Femur (tissue), 1 donor: ENCODE results near the gene GNPTG.

Experiments
- DNase-seq: peaks from one replicate; pipeline ENCODE4 v3.0.0-alpha.2; 2017

GNPTG gene

DNA sequence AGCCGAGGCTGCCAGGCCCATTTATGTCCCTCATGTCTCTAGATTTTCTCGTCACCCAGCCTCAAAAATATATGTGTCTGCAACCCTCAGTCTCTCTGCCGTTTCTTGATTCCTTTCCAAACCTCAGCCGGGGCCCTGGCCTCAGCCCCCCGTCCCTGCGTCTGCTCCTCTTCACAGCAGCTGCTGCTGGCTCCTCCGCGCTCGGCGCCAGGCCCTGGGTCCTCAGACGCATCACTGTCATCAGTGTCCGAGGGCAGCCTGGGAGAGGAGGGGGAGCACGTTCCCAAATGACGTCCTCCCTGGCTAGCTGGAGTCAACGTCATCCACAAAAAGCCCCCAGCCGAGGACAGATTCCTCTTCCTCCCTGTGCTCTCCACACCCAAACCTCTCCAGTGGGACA is 2.4 kb upstream of the GNPTG start:
- no peak for DNase-seq

DNA sequence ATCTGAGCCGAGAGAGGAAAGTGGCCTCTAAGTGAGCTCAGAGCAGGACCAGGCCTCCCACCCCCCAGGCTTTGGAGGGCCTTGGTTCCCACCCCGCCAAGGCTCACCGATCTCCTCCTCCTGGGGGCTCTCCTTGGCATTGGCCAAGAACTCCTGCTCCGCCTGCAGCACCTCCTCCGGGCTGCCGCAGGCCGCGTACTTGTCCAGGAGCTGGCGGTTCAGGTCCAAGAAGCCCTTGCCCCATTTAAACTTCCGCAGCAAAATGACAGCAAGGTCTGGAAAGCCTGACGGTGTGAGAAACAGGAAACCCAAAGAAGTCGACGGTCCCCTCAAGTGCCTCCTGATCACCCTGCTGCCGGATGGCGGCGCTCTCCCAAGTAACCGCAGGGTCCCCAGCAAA is 1.8 kb upstream of the GNPTG start:
- no peak for DNase-seq

DNA sequence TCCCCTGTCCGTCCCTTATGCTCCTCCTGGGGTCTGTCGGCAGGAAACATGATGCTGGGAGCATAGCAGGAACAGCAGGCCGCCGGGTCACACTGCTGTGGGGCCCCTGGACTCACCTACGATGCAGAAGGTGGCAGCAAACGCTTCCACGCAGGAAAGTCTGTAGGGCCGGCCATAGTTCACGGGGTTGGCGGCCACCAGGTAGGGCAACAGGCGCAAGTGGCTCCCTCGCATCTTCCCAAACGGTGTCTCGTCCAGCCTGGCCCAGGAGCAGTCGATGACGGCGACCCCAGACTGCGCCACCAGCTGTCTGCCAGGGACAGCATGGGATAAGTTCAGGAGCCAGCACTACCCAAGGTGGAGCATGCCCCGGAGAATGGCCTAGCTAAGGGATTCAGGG is 1.0 kb upstream of the GNPTG start:
- no peak for DNase-seq

DNA sequence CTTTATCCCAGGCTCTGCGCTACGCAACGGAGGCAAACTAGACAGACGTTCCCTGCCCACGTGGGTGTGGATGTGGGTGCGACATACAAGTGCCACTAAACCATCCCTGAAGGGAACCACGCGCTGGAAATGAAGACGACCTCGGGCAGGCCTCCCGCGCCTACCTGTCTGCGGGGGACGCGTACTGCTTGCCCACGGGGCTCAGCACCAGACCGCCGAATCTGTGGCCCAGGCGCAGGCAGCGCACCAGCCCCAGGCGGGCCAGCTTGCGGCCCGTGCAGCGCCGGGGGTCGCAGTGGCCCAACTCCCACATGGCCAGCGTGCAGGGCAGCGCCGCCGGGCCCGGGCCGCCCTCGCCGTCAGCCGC is 533 bp upstream of the GNPTG start:
- DNase-seq = no peak

DNA sequence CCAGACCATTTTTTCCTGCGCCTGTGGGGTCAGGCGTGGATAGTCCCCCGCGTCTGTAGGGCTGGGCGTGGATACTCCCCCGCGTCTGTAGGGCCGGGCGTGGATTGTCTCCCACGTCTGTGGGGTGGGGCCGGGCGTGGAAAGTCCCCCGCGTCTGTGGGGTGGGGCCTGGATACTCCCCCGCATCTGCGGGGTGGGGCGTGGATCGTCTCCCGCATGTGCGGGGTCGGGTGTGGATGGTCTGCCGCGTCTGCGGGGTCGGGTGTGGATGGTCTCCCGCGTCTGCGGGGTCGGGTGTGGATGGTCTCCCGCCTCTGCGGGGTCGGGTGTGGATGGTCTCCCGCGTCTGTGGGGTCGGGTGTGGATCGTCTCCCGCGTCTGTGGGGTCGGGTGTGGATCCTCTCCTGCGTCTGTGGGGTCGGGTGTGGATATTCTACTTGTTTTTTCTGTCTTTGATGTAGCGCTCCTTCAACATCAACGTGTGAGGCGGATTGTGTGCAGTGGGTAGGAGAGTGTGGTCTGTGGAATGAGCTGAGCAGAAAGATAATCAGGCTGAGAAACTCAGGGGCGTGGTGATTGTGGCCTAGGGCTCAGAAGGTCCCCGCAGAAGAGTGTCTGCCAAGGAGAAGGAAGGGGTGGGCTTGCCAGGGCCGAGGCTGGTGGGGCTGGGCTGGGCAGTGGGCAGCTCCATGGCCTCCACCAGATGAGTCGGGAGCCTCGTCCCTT is 3.2 kb downstream of the GNPTG start:
- DNase-seq = no peak

DNA sequence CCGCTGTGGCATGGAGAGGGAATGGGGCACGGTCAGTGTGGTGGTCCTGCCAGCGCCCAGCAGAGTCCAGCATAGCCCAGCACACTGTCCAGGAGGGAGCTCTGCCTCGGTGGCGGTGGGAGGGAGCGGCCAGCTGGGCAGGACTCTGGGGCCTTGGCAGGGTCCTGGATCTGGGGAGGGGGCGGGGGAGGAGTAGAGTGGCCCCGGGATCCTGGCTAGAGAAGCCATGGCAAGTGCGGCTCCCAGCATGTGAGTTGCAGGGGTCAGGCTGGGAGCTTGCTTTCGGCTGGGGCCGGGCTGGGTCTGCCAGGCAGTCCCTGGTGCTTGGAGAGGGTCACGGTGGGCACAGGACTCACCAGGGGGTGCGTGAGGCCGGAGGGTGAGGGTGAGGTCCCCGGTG is 3.9 kb downstream of the GNPTG start:
- DNase-seq = no peak

DNA sequence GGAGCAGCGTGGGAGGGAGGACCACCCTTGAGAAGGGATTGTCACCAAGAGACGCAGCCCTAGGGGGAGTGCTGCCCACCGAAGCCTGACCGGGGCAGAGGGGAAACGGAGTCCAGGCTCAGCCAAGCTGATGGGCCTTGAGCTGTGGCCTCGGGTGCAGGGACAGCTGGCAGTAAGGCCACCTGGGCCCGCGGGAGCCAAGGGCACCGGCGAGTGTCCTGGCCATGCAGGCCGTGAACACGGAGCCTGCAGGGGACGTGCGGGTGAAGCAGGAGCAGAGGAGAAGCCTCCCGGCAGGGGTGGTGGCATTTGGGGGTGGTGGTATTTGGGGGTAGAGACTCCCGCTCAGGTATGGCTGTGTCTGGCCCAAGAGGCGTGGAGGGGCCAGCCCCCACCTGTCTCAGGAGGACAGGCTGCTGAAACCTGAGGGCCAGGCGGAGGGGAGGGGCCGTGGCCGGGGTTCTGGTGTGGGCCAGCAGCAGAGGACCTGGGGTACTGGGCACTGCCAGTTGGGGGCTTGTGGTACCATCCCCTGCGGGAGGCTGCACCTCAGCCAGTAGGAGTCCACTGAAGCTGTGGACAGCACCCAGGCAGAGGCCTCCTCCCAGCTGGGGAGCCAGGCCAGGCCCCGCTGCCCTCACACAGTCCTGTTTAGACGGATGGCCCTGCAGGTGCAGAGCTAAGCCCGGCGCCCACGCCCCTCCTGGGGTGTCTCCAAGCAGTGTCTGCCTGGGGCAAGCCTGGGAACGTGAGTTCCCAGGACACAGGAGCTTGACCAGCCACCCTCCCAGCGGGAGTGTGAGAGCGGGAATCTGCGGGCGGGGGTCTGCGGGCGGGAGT is 4.5 kb downstream of the GNPTG start:
- no peak for DNase-seq

DNA sequence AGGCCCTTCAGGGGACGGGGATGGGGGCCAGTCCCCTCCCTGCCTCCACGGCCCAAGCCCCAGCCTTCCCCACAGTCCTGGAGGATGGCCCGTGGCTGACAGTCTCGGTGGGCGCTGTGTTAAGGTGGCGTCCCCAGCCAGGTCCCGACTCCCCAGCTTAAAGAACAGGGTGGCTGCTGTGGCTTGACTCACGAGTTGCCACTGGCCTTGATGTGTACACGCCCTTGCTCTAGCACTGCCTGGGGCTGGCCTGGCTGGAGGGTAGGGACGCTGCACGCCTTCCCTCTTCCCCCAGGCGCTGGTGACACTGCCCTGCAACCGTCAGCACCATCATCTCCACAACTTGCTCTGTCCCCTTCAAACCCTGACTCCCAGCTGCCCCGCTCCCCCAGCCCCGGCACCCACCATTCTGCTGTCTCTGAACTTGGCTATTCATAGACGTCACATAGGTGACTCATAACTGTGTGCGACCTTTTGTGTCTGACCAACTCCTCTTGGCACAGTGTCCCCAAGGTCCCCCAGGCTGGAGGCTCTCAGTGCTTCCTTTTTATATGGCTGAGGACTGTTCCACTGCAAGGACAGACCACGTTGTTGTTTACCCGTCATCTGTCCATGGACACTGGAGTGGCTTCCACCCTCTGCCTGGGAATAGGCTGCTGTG is 6.3 kb downstream of the GNPTG start:
- DNase-seq = no peak

DNA sequence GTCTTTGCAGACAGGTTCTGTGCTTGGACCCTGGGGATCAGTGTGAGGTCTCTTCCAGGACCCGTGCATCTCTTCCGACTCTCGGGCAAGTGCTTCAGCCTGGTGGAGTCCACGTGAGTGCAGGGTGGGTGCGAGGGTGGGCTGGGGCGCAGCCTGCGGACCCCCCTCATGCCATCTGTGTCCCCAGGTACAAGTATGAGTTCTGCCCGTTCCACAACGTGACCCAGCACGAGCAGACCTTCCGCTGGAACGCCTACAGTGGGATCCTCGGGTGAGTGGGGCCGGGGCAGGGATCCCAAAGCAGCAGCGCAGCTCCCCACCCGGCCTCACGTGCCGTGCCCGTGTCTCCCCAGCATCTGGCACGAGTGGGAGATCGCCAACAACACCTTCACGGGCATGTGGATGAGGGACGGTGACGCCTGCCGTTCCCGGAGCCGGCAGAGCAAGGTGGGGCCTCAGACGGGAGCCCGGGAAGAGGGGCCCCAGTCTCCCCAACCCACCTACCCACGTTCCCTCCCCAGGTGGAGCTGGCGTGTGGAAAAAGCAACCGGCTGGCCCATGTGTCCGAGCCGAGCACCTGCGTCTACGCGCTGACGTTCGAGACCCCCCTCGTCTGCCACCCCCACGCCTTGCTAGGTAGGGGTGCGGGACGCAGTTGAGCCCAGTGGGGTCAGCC is 10.1 kb downstream of the GNPTG start:
- DNase-seq = no peak

DNA sequence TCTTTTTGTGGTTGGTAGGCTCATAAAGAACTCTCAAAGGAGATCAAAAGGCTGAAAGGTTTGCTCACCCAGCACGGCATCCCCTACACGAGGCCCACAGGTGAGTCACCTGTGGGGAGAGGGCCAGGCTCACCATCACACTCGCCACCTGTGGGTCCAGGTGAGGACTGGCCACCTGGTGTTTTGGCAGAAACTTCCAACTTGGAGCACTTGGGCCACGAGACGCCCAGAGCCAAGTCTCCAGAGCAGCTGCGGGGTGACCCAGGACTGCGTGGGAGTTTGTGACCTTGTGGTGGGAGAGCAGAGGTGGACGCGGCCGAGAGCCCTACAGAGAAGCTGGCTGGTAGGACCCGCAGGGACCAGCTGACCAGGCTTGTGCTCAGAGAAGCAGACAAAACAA is 11.1 kb downstream of the GNPTG start:
- DNase-seq = no peak

DNA sequence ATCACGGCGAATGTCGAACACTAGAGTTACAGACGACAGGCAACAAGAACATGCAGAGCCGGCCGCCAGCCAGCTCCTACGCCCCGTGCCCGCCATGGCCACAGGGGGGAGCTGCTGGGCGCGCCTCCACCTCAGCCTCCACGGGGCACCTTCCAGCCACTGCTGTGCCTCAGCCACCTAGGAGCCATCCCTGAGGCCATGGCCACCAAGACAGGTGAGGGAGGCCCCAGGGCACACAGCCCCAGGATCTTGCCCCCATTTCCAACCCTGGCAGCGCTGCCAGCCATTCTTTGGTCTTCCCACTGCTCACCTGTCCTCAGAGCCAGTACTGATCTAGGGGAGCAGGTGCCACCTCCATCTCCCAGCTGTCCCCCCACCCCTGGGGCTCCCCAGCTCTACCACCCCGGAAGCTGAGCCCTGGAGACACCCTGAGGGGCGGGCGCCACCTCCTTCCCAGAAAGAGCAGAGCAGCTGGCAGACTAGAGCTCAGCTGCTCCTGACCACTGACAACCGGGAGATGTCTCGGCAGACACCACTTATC is 11.8 kb downstream of the GNPTG start:
- DNase-seq = no peak

DNA sequence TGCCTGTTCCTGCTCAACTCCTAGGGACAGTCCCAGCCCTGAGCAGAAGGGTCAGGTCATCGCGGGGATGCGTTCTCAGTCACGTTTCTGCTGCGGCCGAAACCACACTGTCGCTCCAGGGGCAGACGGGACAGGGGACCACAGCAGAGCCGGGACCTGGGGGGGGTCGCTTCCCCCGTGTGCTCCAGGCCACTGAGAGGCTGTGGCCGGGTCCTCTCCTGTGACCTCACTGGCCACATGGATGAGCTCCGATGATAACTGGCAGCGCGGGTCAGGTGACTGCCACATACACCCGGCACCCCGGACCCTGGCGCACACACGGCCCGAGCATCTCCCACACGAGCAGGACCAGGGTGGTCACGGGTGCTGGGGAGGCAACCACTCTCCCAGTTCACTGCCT is 12.8 kb downstream of the GNPTG start:
- no peak for DNase-seq

DNA sequence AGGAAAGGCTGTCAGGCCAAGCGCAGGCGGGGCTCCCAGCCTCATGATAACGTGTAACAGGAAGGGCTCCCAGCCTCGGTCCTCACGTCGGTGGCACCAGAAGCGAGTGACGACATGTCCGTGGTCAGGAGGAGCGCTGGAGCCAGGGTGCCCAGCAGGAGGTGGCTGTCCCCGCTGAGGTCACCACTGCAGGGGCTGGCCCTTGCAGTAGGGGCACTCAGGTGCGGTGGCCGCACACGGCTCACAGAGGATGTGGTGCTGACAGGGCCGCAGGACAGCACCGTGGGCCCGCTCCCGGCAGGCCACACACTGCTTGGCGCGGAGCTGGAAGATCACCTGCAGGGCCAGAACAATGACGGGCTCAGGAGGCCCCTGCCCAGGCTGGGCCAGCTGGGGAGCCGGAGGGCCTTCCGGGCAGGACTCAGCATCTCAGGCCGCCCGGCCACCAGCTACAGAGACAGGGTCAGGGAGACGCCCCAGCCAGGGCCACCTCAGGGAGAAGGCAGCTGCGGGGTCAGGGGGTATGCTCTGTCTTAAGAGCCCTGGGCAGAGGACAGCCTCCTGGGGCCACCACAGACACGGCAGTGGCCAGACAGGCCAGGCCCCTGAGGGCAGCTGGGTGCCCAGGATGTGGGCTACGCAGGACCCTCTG is 14.5 kb downstream of the GNPTG start:
- no peak for DNase-seq

DNA sequence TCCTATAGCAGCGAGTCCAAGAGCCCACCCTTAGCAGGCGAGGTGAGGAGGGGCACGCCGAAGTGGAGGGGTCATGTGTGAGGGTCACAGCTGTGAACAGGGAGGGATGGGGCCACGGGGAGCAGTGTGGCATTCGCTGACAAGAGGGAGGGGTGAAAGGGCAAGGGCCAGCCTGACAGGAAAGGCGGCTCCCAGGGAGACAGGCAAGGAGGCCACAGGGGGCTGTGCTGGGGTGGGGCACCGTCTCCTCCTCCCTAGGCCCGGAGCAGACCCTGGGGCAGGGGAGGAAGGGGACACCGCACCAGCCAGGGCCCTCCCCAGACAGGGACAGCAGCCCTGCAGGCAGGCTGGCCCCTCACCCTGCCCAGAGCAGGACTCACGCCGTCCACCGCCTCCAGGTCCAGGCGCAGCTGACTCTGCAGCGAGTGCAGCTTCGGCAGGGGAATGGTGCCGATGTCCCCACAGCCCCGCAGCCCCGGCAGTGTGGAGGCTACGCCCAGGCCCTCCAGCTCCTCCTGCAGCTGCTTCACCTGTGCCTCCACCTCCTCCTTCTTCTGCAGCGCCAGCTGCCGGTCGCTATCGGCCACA is 15.1 kb downstream of the GNPTG start:
- DNase-seq = no peak

DNA sequence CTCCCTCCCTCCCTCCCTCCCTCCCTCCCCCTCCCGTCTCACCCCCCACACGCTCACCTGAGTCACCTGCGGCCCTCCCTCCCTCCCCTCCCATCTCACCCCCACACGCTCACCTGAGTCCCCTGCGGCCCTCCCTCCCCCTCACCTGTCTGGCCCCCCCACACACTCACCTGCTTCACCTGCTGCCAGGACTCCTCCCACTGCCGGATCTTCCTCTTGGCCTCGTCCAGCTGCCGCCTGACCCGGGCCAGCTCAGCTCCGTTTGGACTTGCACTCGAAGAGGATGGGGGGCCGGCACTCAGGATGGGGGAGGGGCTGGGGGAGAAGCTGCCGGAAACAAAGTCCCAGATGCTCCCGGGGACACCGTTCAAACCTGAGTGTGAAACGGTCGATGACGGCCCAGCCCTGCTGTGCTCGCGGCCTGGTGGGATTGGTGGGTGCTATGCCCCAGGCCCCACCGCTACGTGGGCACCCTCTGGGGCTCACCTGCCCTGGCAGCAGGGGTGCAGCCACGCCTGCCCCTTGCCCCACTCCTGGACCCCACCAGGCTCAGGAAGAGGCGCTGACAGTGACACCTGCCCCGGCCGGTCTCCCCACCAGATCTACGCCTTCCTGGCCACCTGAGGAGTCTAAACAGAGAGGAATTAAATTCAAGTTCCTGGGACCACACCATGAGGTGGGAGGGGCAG is 15.9 kb downstream of the GNPTG start:
- DNase-seq = no peak

DNA sequence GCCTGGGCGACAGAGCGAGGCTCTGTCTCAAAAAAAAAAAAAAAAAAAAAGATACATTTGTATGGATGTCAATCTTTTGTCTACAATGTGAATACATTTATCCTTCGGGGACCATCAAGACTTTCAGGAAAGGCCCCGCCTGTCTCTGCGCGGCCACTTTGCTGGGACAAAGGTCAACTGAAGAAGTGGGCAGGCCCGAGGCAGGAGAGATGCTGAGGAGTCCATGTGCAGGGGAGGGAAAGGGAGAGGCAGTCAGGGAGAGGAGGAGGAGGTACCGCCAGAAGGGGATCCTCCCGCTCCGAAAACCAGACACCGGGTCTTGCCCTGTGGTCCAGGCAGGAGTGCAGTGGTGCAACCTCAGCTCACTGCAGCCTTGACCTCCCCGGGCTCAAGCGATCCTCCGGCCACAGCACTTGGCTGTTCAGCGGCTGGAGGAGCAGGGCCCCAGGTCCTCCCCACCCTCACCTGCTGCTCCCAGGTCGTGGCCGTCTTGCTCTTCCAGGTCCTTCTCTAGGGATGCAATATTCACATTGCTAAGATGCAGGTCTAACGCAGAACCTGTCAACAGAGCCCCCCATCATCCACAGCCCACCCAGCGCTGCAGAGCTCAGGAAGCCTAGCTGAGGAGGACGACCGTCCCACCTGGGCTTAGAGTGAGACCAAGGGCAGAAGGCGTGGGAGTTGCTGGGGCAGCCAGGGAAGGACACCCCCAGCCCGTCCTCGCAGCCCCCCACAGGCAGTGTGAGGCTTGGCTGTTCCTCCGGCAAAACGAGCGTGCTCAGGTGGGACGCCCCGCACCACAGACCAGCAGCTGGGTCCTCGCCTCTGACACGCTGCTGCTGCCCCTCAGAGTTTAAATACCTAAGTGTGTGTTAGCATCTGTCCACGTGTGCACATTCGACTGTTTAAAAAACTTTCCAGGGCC is 19.6 kb downstream of the GNPTG start:
- DNase-seq = no peak

DNA sequence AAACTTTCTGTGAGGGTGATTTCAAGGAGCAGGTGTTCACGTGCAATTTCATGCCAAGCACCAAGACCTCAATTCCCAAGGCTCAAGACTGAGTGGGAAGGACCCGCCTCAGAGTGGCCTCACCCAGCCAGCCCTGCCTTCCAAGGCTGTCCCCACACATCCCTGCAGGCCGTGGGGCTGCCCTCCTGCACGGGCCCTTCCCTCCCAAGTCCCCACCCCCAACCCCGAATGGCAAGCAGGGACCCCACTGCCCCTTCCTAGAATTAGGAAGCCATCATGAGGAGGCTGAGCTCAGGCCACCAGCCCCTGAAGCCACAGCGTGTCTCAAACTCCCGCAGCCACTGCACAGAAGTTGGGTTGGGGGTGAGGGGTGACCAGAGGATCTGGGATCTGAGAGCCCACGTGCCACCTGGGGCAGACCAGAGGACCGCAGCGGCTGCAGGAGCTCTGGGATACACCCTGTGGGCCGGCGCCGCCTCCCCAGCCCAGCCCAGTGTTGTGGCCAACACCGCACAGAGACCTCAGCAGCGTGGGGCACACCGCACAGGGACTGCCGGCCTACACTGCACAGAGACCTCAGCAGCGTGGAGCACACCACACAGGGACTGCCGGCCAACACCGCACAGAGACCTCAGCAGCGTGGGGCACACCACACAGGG is 20.7 kb downstream of the GNPTG start:
- no peak for DNase-seq

DNA sequence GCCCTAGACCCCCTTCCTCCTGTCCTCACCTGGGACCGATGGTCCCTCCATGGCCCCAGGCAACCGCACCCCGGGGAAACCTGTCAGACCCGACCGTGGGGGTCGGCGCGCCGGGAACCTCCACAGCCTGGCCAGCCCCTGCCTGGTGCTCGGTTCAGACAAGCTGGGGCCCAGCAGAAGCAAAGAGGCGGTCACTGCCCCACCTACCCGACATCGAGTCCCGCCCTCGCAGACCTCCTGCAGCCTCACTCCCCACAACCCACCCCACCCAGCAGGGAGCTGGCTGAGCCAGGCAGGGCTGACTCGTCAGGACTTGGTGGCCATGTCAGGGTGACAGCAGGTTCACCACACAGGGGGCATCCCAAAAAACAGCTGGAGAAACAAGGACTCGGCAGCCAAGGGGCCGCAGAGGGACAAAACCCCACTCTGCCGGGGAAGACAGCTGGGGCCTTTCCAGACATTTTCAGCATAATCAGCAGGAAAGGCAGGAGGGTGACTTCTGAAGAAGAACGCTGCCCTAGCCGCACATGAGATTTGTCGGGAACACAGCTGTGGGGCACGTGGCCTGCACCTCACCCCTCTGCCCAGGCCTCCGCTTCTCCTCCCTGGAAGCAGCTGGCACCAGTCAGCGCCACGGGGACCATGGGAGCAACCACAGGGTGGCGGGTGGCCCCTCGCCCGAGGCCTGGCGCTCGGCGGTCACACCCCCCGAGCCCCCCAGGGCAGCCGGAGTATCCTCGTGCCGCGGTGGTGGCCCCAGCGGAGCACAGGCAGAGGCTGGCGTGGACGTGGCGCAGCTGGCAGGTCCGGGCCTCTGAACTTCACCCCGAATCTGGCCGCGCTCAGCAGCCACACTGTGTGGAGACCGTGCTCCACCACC is 22.9 kb downstream of the GNPTG start:
- peak; percentile 19 for DNase-seq

DNA sequence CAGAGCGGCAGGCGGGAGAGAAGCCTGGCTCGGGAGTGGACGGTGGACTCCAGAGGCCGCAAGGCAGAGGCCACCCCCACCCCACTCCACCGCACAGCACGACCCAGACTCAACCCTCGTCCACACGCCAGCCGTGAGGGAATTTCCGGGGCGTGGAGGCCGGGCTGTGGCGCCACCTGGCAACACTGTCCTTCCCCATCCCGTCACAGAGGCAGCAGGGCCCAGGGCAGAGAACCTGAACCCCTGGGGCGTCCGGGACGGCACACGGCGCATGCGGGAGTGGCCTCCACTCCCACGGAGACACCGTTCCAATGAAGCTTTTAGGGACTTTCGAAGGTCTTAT is 23.5 kb downstream of the GNPTG start:
- no peak for DNase-seq
